Measurements from ENCODE around the gene CCDC184.
"Not testable (repeated sequence)": the region's sequence is repeated elsewhere in the genome, so short reads cannot be mapped to it uniquely, and the experiment has no call there.

CCDC184 gene

GRCh38 chr12:48183091-48183875, at the start of gene CCDC184:
CCDC184 (plus strand) TSS chr12:48183644; CDS start chr12:48184123, 479 bp downstream.
- FAIRE-seq: no peak
- DNase-seq (ENCODE audit: low spot score): no peak

- FAIRE-seq: no peak
- DNase-seq (ENCODE audit: low spot score): no peak
Observed at GRCh38 chr12:48135027-48135426, 48.4 kb upstream of the CCDC184 start.

GRCh38 chr12:48142818-48143674, 40.4 kb upstream of the CCDC184 start:
- no peak for FAIRE-seq
- DNase-seq (ENCODE audit: low spot score): no peak

- DNase-seq (ENCODE audit: low spot score) (no peak), FAIRE-seq (no peak)
Observed at GRCh38 chr12:48143898-48144297, 39.5 kb upstream of the CCDC184 start.

GRCh38 chr12:48145981-48146380, 37.5 kb upstream of the CCDC184 start:
- FAIRE-seq (no peak), DNase-seq (ENCODE audit: low spot score) (no peak)

- DNase-seq (ENCODE audit: low spot score) (no peak), FAIRE-seq (no peak)
Observed at GRCh38 chr12:48151103-48151771, 32.2 kb upstream of the CCDC184 start.

- not testable (repeated sequence) for DNase-seq (ENCODE audit: low spot score); FAIRE-seq
Observed at GRCh38 chr12:48155786-48156185, 27.7 kb upstream of the CCDC184 start.

GRCh38 chr12:48156652-48157017, 26.8 kb upstream of the CCDC184 start:
- DNase-seq (ENCODE audit: low spot score) (no peak), FAIRE-seq (no peak)

GRCh38 chr12:48157018-48157888, 26.2 kb upstream of the CCDC184 start, which contains the start of gene ASB8:
ASB8 (minus strand) TSS chr12:48157515; CDS start chr12:48153496, 4,019 bp downstream.
- DNase-seq (ENCODE audit: low spot score) (peak; percentile 91), FAIRE-seq (peak; percentile 75)

- DNase-seq (ENCODE audit: low spot score) (no peak), FAIRE-seq (no peak)
Observed at GRCh38 chr12:48157889-48158370, 25.5 kb upstream of the CCDC184 start.

GRCh38 chr12:48160046-48160445, 23.4 kb upstream of the CCDC184 start:
- DNase-seq (ENCODE audit: low spot score) (no peak), FAIRE-seq (no peak)

- FAIRE-seq: no peak
- DNase-seq (ENCODE audit: low spot score): no peak
Observed at GRCh38 chr12:48160807-48161206, 22.6 kb upstream of the CCDC184 start.

GRCh38 chr12:48163150-48163747, 20.2 kb upstream of the CCDC184 start:
- FAIRE-seq: no peak

GRCh38 chr12:48164451-48164850, 19.0 kb upstream of the CCDC184 start:
- FAIRE-seq (no peak), DNase-seq (ENCODE audit: low spot score) (no peak)

More at GRCh38 chr12:48163150-48163747, 20.2 kb upstream of the CCDC184 start:
- no peak for DNase-seq (ENCODE audit: low spot score)

- FAIRE-seq: peak; percentile 78
Observed at GRCh38 chr12:48165089-48165981, 18.1 kb upstream of the CCDC184 start.

GRCh38 chr12:48169011-48169410, 14.4 kb upstream of the CCDC184 start:
- no peak for DNase-seq (ENCODE audit: low spot score)
- FAIRE-seq: no peak

More at GRCh38 chr12:48165089-48165981, 18.1 kb upstream of the CCDC184 start:
- peak; percentile 25 for DNase-seq (ENCODE audit: low spot score)

- no peak for DNase-seq (ENCODE audit: low spot score)
- FAIRE-seq: no peak
Observed at GRCh38 chr12:48175613-48176416, 7.6 kb upstream of the CCDC184 start.

GRCh38 chr12:48176417-48176751, 7.1 kb upstream of the CCDC184 start:
- FAIRE-seq (no peak), DNase-seq (ENCODE audit: low spot score) (no peak)

Data from RCC 7860 (cell line).